ENCODE results near the gene TENT4B.
"Not testable (repeated sequence)": the region's sequence is repeated elsewhere in the genome, so short reads cannot be mapped to it uniquely, and the experiment has no call there.

The TENT4B gene

DNA sequence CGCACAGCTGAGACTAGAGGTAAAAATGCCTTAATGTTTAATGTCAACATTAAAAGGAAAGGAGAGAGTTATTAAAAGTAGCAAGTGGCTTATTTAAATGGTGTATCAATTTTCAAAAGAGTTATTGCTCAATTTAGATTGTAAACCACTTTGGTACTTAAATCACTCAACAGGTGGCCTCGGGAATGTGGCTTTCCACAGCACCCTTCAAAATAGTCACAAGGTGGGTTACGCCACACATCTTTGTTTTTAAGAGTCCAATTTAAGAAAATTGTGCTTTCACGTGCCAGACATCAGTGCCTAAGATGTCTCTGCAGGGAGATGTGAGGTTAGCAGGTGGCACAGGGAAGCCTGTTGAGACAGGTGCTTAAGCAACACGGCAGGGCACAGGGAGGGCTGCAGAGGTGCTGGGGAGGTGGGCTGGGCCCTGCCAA, 85.8 kb downstream of the TENT4B start:
- no peak for DNase-seq

DNA sequence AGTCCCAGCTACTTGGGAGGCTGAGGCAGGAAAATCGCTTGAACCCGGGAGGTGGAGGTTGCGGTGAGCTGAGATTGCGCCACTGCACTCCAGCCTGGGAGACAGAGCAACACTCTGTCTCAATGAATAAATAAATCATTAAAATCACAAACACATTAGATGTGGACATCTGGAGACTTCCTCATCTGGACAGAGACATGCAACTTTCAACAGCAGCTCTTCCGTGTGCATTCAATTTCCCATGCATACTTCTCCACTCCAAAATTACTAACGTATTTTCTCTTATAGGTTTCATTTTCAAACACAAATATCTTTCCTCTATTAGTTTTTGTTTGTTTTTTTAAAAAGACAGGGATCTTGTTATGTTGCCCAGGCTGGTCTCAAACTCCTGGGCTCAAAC, 89.9 kb downstream of the TENT4B start:
- not testable (repeated sequence) for DNase-seq

DNA sequence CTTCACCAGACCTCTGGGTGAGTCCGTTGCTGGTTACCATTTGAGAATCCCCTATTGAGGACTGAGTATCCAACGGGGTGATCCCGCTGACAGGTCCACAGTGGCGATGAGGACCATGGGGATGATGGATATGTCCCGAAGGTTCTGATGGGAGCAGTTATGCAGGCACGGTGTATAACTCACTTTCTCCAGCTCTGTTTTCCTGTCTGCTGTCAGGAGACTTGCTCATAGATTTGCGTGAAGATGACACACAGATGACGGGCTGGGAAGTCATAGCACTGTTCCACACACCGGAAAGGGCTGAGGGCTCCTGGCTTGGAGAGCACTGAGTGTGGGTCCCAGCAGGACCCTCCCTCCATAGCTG, 91.0 kb downstream of the TENT4B start:
- DNase-seq: no peak

DNA sequence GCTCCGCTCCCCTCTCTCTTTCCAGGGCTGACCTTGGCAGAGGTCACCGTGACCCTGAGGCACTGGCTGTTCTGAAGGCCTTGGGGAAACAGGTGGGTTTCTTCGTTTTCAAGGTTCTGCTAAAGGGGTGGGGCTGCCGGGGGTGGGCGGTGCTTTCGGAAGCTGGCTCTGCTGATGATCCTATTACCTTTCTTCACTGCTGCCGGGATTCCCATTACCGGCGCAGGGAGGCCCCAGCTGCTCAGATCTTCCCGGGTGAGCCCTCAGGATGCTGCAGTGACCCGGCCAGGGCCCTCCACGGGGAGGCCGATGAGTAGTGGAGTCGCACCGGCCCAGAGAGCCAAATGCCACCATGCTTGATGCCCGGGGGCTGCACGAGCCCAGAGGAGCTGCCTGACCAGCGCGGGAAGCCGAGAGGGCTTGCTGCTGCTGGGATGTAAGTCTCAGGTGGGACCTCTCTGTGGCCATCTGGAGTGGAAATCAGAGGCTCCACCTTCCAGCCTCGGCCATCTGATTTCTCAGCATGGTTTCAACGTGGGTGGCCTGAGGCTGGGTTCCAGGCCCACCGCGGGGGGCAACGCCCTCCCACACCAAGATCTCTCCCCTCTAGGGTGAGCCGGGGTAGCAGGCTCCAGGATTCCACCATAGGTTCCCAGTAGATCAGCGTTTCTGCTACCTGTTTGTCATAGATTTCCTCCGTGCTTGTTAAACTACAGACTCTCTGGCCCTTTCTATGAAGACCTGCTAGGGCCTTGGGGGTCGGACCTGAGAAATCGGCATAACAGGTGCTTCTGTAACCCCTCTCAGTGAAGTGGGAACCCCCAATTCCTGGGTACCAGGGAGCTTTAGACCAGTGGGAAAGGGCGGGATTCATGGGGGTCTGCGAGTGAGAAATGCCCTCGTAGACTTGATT, 91.7 kb downstream of the TENT4B start:
- no peak for DNase-seq

DNA sequence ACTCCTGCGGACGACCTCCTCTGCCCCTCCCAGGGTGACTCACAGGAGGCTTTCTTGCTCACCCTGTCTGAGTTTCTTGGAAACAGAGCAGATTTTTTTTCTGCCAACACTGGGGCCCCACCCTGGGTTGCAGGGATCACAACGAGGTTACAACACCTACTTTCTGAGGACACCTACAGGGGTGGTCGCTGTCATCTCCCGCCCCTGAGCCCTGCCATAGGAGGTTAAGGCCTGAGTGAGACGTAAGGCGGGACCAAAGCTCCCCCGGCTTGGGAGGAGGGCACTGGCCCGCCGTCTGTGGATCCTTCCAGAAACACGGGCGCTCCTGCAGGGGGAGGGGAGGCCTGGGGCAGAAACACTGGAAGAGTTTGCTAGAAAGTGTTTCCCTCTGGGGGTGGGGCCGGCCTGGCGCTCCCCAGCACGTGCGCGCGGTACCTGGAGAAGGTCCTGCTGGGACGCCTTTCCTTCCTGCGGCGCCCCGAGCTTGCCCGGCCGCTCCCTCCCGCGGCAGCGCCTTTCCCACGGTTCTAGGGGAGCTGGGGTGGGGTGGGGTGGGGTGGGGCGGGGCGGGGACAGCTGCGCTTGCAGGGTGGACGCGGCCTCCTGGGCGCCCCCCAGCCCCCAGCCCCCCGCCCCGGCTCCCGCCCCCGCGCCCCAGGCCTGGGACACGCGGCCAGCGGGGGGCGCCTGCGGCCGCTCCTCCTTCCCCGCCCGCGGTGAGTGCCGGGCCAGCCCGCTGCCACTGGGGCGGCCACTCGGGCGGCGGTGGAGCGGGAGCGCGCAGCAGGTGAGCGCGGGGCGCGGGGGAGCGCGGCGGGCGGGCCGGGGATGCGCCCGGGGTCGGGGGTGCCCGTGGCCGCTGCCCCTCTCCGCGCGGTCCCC, 92.6 kb downstream of the TENT4B start:
- peak; percentile 38 for DNase-seq

DNA sequence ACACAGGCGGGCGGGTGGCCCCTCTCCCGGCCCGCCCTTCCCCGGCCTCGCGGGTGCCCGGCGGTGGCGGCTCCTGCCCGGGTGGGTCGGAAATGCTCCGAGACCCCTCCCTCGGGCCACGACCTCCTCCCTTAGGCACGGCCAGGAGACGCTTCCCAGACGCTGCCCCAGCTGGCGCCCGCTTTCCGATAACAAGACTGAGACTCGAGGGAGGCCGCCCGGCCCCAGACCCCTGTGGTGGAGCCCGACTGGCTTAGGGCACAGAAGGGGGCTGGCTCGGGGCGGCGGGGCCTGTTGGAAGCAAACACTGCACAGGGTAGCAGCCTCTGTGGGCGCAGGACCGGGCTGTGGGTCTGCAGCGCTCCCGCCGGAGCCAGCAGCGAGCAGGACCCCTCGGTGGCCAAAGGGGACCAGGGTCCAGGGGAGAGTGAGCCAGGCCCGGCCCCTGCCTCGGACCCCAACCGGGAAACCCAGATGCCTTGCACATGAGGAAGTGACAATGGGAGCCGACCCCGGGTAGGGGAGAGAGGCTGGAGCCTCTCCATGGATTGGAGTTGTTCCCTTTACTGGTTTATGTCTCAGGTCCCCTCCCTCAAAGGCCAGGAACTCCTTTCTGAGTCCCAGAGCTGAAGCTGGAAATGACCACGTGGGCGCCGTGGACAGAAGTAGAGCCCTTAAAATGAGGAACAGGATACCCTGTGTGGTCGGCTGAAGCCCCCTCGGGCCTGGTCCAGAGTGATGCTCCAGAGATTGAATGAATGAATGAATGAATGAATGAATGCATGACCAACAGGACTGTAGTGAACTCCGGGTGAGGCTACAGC, 93.4 kb downstream of the TENT4B start:
- DNase-seq: no peak

DNA sequence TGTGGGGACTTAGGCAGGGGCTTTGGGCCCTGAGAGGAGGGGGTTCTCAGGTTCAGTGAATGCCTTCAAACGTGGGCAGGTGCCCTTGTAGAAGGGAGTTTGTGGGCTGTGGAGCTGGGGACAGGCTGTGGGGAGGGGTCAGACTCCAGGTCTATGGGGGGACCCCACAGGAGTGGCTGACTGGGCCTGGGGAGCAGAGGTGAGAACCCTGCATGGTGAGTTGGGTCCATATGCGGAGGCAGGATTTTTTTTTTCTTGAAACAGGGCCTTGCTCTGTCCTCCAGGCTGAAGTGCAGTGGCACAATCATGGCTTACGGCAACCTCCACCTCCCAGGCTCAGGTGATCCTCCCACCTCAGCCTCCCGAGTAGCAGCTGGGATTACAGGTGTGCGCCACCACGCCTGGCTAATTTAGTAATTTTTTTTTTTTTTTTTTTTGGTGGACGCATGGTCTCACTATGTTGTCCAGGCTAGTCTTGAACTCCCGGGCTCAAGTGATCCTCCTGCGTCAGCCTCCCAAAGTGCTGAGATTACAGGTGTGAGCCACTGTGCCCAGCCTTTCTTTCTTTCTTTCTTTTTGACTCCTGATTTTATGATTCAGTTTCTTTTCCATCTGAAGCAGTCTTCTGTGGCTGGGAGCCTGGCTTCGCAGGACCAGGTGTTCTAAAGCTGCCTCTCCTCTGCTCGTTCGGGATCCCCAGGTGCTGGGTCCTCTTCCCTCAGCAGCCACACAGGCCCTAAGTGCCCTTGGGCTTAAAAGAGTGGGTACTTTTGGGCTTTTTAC, 94.2 kb downstream of the TENT4B start:
- DNase-seq: no peak

DNA sequence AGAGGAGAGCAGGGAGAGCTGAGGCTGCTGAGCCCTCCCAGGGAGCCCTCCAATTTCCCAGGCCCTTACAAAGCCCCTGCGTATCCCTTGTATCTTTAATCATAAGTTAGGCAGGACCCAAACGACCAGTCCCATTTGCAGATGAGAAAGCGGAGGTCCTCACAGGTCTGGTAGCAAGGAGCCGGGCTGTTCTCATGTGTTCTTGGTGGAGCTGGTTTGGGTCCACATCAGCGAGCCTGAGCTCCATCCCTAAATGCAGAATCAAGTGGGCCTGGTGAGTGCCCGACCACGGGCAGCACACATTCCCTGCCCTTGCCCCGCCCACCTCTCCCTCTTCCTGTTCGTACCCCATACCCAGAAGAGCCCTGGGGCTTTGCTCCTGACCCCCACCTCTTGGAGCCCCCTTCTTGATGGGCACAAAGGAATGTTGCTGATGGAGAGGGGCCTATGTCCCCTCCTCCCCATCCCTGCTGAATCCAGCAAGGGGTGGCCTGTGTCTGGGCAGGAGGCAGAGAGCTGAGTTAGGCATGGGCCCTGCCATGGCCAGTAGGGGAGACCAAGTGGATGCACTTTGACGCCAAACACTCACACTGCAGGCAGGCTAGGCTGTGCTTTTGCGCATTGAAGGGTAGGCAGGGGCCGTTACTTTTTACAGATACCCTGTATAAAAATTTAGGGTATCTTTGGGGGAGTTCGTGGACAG, 95.0 kb downstream of the TENT4B start:
- DNase-seq: no peak

DNA sequence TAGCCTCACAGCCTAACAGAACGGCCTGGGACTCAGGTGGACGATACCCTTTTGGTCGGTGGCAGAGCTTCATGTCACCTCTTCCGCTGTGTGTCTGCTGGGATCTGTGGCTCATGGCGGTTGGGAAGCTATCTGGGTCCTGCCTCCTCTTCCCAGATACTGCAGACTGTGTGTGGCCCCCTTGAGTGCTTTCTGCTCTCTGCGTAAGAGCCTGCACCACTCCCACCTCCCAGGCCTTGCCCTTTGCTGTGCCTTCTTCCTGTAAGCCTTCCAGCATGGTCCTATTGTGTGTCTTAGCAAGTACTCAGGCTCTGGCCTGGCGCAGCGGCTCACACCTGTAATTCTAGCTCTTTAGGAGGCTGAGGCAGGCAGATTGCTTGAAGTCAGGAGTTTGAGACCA, 95.7 kb downstream of the TENT4B start:
- DNase-seq: no peak

DNA sequence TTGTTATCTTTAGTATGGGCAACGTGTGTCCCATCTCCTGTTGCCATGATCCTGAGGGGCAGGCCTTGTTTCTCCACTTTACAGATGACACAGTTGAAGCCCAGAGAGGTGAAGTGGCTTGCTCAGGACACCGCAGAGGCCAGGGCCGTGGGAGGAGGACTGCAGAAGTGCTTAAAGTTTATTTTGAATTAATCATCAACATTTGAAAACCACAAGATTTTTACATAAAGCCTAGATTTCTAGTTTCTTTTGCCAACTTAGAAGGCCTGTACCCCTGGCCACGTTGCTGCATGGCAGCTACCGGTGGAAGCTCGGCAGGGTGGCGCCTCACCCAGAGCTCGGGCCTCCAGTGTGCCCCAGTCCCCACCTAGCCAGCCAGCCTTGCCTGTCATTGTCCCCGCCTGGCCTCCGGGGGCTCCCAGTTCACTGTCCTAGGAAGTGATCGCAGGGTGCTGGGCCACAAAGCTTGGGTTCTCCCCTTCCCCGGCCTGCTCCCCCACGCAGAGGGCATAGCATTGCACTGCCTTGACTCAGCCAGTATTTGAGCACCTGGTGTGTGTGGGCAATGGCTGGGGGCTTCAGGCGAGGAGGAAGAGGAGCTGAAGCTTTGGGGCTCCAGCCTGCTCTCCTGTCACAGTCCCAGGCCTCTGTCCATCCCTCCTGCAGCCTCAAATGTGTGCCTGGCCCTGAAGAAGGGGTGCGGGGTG, 98.4 kb downstream of the TENT4B start:
- no peak for DNase-seq

DNA sequence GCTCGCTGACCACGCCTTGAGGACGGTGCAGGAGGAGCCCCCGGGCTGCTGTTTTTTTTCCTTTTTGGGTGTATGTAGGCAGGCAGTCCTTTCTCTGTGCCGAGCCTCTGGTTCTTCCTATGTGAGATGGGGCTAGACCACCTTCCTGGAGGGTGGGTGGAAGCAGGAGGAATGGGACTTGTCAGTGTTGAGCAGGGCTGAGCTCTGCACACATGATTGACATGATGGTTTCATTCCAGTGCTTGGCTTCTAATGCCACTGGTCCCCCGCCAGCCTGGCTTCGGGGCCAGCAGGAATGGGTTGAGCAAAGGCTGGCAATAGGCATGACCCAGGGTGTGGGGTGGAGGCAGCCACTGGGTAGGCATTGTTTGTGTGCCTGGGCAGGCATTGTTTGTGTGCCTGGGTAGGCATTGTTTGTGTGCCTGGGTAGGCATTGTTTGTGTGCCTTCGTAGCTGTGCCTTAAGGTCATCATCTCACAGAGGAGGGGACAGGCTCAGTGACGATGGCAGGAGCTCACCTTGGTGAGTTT, 99.0 kb downstream of the TENT4B start:
- no peak for DNase-seq

DNA sequence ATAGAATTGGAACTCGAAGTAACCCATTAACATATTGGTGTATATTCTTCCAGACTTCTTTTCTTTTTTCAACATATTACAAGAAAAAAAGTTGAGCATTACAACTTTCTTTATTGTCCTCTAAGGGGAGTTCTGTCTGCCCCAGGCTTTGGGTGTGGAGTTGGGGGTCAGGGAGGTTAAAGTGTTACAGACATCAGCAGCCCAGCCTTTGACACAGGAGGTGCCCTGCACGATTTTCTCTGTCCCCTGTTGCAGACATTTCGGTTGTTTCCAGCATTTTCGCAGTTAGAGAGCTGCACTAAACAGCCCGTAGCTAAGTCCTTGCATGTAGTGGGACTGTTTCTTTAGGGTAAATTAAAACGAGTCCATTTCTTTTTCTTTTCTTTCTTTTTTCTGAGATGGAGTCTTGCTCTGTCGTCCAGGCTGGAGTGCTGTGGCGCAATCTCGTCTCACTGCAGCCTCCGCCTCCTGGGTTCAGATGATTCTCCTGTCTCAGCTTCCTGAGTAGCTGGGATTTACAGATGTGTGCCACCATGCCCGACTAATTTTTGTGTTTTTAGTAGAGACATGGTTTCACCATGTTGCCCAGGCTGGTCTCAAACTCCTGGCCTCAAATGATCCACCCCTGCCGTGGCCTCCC, 99.9 kb downstream of the TENT4B start:
- no peak for DNase-seq

DNA sequence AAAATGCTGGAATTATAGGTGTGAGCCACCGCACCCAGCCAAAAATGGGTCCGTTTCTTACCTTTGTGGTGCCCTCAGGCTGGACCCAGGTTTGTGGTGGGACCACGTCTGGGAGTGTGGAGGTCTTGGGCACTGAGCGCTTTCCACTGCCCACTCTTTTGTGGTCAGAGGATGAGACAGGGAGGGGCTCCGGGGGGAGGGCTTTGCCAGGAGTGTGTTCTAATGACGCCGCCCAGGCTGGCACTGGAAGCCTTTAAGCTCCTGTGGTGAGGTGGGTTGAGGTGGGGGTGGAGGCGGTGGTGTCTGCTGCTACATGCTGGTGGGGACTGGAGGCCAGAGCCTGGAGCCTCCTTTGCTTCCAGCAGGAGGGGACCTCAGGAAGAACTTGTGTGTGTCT, 100.4 kb downstream of the TENT4B start:
- no peak for DNase-seq

DNA sequence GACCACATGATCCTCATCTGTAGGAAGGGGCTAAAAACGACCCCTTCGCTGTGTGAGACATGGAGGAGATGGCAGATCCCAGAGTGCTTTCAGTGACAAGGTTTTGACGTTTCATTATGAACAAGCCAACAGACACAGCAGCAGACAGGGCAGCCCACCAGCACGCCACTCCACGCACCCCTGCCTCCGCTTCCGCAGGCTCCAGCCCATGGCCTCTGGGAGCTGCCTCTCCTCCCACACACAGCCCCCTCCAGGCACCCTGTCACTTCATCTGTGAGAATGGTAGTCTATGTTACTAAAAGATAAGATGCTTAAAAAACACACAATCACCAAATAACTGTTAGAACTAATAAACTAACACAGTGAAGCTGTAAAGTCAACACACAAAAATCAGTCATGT, 101.0 kb downstream of the TENT4B start:
- DNase-seq: no peak

DNA sequence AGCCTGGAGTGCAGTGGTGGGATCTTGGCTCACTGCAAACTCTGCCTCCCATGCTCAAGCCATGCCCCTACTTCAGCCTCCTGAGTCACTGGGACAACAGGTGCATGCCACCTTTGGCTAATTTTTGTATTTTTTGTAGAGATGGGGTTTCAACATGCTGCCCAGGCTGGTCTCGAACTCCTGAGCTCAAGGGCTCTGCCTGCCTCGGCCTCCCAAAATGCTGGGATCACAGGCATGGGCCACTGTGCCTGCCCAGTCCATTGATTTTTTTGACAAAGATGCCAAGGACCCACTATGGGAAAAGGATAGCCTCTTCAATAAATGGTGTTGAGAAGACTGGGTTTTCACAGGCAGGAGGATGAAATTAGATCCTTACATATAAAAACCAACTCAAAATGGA, 102.4 kb downstream of the TENT4B start:
- DNase-seq: no peak

DNA sequence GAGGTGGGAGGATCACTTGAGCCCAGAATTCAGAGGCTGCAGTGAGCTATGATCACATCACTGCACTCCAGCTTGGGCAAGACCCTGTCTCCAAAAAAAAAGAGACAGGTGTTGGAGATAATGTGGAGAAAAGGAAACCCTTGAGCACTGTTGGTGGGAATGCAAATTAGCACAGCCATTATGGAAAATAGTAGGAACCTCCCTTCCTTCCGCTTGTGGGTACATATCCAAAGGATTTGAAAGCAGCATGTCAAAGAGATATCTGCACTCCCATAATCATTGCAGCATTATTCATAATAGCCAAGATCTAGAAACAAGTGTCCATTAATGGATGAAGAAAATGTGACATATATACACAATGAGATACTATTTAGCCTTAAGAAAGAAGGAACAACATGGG, 103.5 kb downstream of the TENT4B start:
- no peak for DNase-seq

DNA sequence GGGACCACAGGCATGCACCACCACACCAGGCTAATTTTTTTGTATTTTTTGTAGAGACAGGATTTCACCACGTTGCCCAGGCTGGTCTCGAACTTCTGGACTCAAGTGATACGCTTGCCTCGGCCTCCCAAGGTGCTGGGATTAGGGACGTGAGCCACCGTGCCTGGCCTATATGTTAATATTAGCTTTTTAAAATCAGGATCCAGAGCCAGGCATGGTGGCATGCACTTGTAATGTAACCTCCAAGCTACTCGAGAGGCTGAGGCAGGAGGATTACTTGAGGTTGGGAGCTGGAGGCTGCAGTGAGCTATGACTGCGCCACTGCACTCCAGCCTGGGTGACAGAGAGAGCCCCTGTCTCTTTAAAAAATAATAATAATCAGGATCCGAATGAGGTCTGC, 104.8 kb downstream of the TENT4B start:
- DNase-seq: no peak

DNA sequence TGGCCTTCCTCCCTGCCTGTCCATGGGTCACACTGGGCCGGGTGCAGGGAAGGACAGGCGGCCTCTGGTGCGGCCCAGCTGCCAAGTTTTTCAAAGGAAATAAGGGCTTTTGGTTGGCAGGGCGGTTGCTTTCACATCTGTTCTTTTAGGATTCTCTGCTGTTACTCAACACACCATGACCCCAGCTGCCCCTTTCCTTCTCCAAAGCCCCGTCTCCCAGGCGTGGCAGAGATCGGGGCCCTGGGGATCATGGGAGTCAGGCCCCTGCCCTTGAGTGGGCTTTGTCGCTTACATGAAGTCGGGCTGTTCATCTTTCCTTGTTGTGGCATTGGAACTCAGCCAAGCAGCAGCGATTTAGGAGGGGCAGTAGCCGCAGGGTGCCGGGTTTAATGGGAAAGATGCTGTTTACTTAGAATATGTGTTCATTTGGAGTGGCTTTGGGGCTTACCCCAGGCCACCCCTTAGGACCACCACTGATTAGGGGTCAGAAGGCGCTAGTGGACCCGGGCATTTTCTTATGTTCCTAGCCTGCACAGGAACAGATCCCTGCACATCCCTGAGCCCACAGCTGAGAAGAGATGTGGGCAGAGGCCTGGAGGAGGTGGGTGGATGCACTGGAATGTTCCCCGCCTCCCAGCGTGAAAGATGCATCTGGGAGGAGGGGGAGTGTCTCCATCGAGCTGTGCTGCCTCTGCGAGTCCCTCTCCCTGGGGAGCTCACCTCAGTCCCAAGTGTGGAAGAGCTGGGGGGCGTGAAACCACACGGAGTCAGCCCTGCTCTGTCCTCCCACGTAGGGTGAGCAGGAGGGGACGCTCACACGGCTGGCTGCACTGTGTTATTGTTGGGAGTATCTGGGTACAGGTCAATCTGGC, 106.5 kb downstream of the TENT4B start:
- DNase-seq: no peak

Measured in activated CD4-positive, alpha-beta T cell treated with anti-CD3 and anti-CD28 coated beads, Interleukin-2, amount 50 U/mL, for 1 hour (primary cell).